ENCODE measurements around the gene NT5C.

The NT5C gene

DNA sequence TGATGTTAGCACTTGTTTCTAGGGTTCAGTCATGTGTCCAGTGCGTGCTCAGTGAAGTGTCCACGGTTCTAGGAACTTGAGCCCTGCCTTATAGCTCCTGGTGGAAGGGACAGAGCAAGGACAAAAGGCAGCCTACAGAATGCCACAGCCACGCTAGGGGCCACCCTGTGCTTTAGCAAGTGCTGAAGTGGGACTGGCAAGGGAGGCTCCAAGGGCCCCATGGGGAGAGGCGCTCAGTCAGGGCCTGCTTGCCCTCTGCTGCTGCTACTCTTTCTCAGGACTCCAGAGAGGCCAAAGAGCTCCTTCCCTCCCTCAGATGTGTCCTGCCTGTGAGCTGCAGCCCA, 6.8 kb downstream of the NT5C start:
- Histone ChIP-seq H4K20me1 (ENCODE audit: insufficient read depth, low read length) (no peaks in the 10 kb centered on the region), H3K4me2 (ENCODE audit: low read depth, low read length) (no peak overlapping the region), H3K9me3 (replicated peaks; ENCODE audit: insufficient read depth, low read length) (no peaks in the 10 kb centered on the region), H3K9ac (ENCODE audit: low read length) (no peak overlapping the region), H2AFZ (ENCODE audit: low read length) (no peak overlapping the region), H3K36me3 (replicated peaks; ENCODE audit: insufficient read depth, low read length) (no peaks in the 10 kb centered on the region), H3K27me3 (replicated peaks; ENCODE audit: insufficient read depth, low read length) (no peaks in the 10 kb centered on the region), H3F3A (ENCODE audit: insufficient read depth, low read length) (no peaks in the 10 kb centered on the region), H3K27ac (ENCODE audit: low read length) (no peak overlapping the region), H3K4me1 (ENCODE audit: low read length) (peaks cover 7% of the 10 kb centered on the region), H3K9me2 (replicated peaks; ENCODE audit: insufficient read depth, low read length) (no peaks in the 10 kb centered on the region), H3K79me2 (ENCODE audit: low read length) (no peaks in the 10 kb centered on the region), H3K4me3 (ENCODE audit: low read length) (no peak overlapping the region)
- no peak for TF ChIP-seq EZH2phosphoT487 (IDR thresholded peaks at IDR 0.05; ENCODE audit: low read length)
- no peak for TF ChIP-seq CTCF (IDR thresholded peaks at IDR 0.05; ENCODE audit: low read length)
- DNase-seq: no peak

- Histone ChIP-seq H3K9me3 (replicated peaks; ENCODE audit: insufficient read depth, low read length) (no peaks in the 10 kb centered on the region), H3K9me2 (replicated peaks; ENCODE audit: insufficient read depth, low read length) (no peaks in the 10 kb centered on the region), H3K27ac (ENCODE audit: low read length) (no peak overlapping the region), H3K4me1 (ENCODE audit: low read length) (peaks cover 7% of the 10 kb centered on the region), H3K9ac (ENCODE audit: low read length) (no peak overlapping the region), H3K79me2 (ENCODE audit: low read length) (no peaks in the 10 kb centered on the region), H4K20me1 (ENCODE audit: insufficient read depth, low read length) (no peaks in the 10 kb centered on the region), H3K4me2 (ENCODE audit: low read depth, low read length) (no peak overlapping the region), H3K4me3 (ENCODE audit: low read length) (no peak overlapping the region), H2AFZ (ENCODE audit: low read length) (no peak overlapping the region), H3F3A (ENCODE audit: insufficient read depth, low read length) (no peaks in the 10 kb centered on the region), H3K27me3 (replicated peaks; ENCODE audit: insufficient read depth, low read length) (no peaks in the 10 kb centered on the region), H3K36me3 (replicated peaks; ENCODE audit: insufficient read depth, low read length) (no peaks in the 10 kb centered on the region)
- TF ChIP-seq EZH2phosphoT487 (IDR thresholded peaks at IDR 0.05; ENCODE audit: low read length) (no peak), EZH2 (optimal IDR thresholded peaks at IDR 0.05; ENCODE audit: low read depth, low read length) (no peak), CTCF (IDR thresholded peaks at IDR 0.05; ENCODE audit: low read length) (no peak)
- no peak for DNase-seq
These were observed 7.3 kb downstream of the NT5C start for GRCh38 chr17:75124041-75124818.

- Histone ChIP-seq H4K20me1 (ENCODE audit: insufficient read depth, low read length) (no peaks in the 10 kb centered on the region), H3K9me3 (replicated peaks; ENCODE audit: insufficient read depth, low read length) (no peaks in the 10 kb centered on the region)
These were observed 13.2 kb downstream of the NT5C start for GRCh38 chr17:75118307-75118706.

More at GRCh38 chr17:75118307-75118706, 13.2 kb downstream of the NT5C start:
- H3K36me3 ChIP-seq (replicated peaks; ENCODE audit: insufficient read depth, low read length): no peaks in the 10 kb centered on the region
- no peaks in the 10 kb centered on the region for H3F3A ChIP-seq (ENCODE audit: insufficient read depth, low read length)
- no peak overlapping the region for H2AFZ ChIP-seq (ENCODE audit: low read length)
- no peak overlapping the region for H3K9ac ChIP-seq (ENCODE audit: low read length)
- H3K27me3 ChIP-seq (replicated peaks; ENCODE audit: insufficient read depth, low read length): no peaks in the 10 kb centered on the region
- H3K4me3 ChIP-seq (ENCODE audit: low read length): no peak overlapping the region
- no peak for DNase-seq
- TF ChIP-seq CTCF (IDR thresholded peaks at IDR 0.05; ENCODE audit: low read length): no peak
- H3K4me1 ChIP-seq (ENCODE audit: low read length): peaks cover 10% of the 10 kb centered on the region; the same call in 1 of the 2 replicates
- H3K9me2 ChIP-seq (replicated peaks; ENCODE audit: insufficient read depth, low read length): no peaks in the 10 kb centered on the region
- H3K27ac ChIP-seq (ENCODE audit: low read length): no peak overlapping the region
- no peak overlapping the region for H3K4me2 ChIP-seq (ENCODE audit: low read depth, low read length)
- no peaks in the 10 kb centered on the region for H3K79me2 ChIP-seq (ENCODE audit: low read length)

Data from MM.1S (cell line).